Right lobe of liver (tissue), 6 donors: ENCODE data around the gene NEDD1. TPM values are rescaled to one million over a fixed set of nuclear protein-coding genes. Genes with fewer than 3 reads are reported as not detected.

Experiments used
- ATAC-seq, 4 donors: fragments of 200-7000 bp; cut with Tn5 transposase; one replicate each; pipeline ENCODE4 v1.9.1; 2020; ENCODE audit warnings: mild to moderate bottlenecking in 4 of 4, moderate library complexity in 4 of 4
- DNase-seq, 3 donors: peaks; one replicate each; pipeline ENCODE4 v3.0.0-alpha.2; 2020
- H3K27ac ChIP-seq, 3 donors: fragments of 200-600 bp; one replicate each; pipeline ENCODE4 v1.8.0; 2022
- H3K27me3 ChIP-seq, 2 donors: fragments of 200-600 bp; one replicate each; pipeline ENCODE4 v1.8.0; 2022
- H3K36me3 ChIP-seq, 4 donors: fragments of 200-600 bp; sonication (generic) in 1 of 4; one replicate each; pipeline versions ENCODE4 v1.5.1 to v1.8.0; 2017 to 2022; ENCODE audit warnings: control low read depth in 1 of 4
- H3K4me1 ChIP-seq, 4 donors: fragments of 200-600 bp; sonication (generic) in 1 of 4; one replicate each; pipeline versions ENCODE4 v1.5.1 to v1.8.0; 2017 to 2022; ENCODE audit warnings: control low read depth in 1 of 4
- H3K4me3 ChIP-seq, 3 donors: fragments of 200-600 bp; one replicate each; pipeline ENCODE4 v1.8.0; 2022
- H3K9me3 ChIP-seq, 4 donors: fragments of 200-600 bp; sonication (generic) in 1 of 4; one replicate each; pipeline versions ENCODE4 v1.5.1 to v1.8.0; 2017 to 2022; ENCODE audit warnings: control low read depth in 1 of 4
- POLR2A ChIP-seq: fragments of 450-650 bp; IDR thresholded peaks from one replicate; pipeline ENCODE4 v1.6.1; 2017; ENCODE audit warnings: antibody characterized with exemption, mild to moderate bottlenecking
- WGBS: methylation state at CpG from one replicate; pipeline ENCODE4 v1.1.6; 2018; ENCODE audit warnings: low coverage, low lambda C conversion rate; ENCODE audit not compliant: insufficient coverage; ENCODE audit errors: missing lambda C conversion rate; 5-methylcytosine and 5-hydroxymethylcytosine counted together
- intact Hi-C, 2 donors: fragments of 100-400 bp; cut with DNase I; formaldehyde crosslinking; loops; one replicate each; pipeline versions ENCODE4 v1.11.2 to v1.14.1; 2022
- long read RNA-seq: library from polyadenylated mRNA; unstranded; transcript quantifications from one replicate; pipeline ENCODE4 v2.0.0, GENCODE V29; 2019
- total RNA-seq, 6 experiments: library from RNA; depleted of rRNA in 2 of 6; stranded (reverse); fragments of >200 nt in 2 of 6; fragmentation: NEBNext Ultra II Directional in 3 of 6; extraction: Animal tissue kit (Norgen Biotek cat#: 25700) in 3 of 6; gene quantifications; one replicate each; pipeline versions ENCODE4 v1.1.0 to v1.2.4, GENCODE V29; 2016 to 2023
- TF ChIP-seq, protein P1 (sequence below), 4 donors: fragments of 200-600 bp in 3 of 4; fragments of 450-650 bp in 1 of 4; IDR thresholded peaks; one replicate each; pipeline versions ENCODE4 v1.5.1 to v1.8.0; 2016 to 2022; ENCODE audit warnings: antibody characterized with exemption in 4 of 4, mild to moderate bottlenecking in 2 of 4
- donor health status: DM: no; HTN: yes; CAD: no.
- donor health status: DM: no; HTN: no; CAD: no.
- donor health status: DM: no; HTN: no; CAD: no.
- donor health status: DM: no; HTN: yes; CAD: no.
- donor health status: DM: no; HTN: yes; CAD: no.

The NEDD1 gene, protein sequence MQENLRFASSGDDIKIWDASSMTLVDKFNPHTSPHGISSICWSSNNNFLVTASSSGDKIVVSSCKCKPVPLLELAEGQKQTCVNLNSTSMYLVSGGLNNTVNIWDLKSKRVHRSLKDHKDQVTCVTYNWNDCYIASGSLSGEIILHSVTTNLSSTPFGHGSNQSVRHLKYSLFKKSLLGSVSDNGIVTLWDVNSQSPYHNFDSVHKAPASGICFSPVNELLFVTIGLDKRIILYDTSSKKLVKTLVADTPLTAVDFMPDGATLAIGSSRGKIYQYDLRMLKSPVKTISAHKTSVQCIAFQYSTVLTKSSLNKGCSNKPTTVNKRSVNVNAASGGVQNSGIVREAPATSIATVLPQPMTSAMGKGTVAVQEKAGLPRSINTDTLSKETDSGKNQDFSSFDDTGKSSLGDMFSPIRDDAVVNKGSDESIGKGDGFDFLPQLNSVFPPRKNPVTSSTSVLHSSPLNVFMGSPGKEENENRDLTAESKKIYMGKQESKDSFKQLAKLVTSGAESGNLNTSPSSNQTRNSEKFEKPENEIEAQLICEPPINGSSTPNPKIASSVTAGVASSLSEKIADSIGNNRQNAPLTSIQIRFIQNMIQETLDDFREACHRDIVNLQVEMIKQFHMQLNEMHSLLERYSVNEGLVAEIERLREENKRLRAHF
- 1 to 10 TPM; 2.8 to 8.5 (median 6.4) TPM for total RNA-seq
- long read RNA-seq, result 0 reads

DNA sequence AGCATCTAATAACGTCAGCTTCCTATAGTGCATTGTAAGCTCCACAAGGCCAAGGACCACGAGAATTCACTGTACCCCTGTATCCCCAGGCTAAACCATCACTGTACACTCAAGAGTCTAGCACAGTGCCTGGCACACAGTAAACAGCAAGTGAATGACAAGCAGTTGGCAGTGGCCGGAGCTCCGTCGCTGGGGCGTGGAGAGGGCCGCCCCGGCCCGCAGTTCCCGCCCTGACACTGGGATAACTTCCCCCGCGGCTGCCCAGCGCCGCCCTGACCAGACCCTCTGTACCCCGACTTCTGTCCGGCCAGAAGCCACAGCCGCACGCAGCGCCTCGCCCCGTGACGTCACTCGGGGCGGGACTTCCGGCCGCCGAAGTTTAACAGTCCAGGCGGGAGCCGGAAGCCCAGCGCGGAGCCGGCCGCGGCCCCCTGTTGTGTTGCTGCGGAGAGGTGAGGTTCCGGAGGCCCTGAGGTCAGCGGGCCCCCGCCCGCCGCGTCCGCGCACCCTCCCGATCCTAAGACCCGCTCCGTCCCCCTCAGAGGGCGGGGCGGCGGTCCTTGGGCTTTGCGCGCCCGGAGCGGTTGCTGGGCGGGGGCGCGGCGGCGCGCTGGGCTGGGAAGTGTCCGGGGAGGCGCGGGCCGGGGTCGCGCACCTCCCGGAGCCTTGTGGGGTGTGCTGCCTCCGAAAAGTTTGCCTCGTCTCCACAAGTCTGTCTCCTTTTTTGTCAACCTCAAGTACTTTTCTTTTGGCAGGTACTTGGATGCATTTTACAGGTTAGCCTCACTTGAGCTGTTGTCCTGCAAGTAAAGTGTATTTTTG lies at the start of gene NEDD1:
TSS of gene NEDD1 (plus strand) at position 409 of the 822 bp plus-strand sequence. CDS start 2,503 bp downstream, outside the sequence.
- intact Hi-C loops, result no loop called here
- peaks cover 0 to 6% (median 0%) of the 10 kb centered on the region in 4 donors for H3K4me1 ChIP-seq
- TF ChIP-seq POLR2A, result peak; percentile 75
- TF ChIP-seq, protein P1, sequence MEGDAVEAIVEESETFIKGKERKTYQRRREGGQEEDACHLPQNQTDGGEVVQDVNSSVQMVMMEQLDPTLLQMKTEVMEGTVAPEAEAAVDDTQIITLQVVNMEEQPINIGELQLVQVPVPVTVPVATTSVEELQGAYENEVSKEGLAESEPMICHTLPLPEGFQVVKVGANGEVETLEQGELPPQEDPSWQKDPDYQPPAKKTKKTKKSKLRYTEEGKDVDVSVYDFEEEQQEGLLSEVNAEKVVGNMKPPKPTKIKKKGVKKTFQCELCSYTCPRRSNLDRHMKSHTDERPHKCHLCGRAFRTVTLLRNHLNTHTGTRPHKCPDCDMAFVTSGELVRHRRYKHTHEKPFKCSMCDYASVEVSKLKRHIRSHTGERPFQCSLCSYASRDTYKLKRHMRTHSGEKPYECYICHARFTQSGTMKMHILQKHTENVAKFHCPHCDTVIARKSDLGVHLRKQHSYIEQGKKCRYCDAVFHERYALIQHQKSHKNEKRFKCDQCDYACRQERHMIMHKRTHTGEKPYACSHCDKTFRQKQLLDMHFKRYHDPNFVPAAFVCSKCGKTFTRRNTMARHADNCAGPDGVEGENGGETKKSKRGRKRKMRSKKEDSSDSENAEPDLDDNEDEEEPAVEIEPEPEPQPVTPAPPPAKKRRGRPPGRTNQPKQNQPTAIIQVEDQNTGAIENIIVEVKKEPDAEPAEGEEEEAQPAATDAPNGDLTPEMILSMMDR (IDR thresholded peaks at IDR 0.05), result no peak
- no peaks in the 10 kb centered on the region for H3K36me3 ChIP-seq
- peak within 1 kb of the TSS; percentile 77 to 90 (median 84) for H3K27ac ChIP-seq
- WGBS, result 0% methylated on average over 19 of the region's 68 CpGs
- no peaks in the 10 kb centered on the region for H3K9me3 ChIP-seq
- peak within 1 kb of the TSS; percentile 76 to 86 (median 78) for H3K4me3 ChIP-seq
- no peaks in the 10 kb centered on the region for H3K27me3 ChIP-seq
- ATAC-seq, result peak; percentile 96 to 97 (median 96)
- DNase-seq, result peak; percentile 89 to 90 (median 90)

DNA sequence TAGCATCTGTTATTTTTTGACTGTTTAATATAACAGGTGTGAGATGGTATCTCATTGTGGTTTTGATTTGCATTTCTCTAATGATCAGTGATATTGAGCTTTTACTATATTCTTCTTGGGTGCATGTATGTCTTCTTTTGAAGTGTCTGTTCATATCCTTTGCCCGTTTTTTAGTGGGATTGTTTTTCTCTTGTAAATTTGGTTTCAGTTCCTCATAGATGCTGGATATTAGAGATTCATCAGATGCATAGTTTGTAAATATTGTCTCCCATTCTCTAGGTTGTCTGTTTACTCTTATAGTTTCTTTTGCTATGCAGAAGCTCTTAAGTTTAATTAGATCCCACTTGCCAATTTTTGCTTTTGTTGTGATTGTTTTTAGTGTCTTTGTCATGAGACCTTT lies 48.9 kb upstream of the NEDD1 start:
- TF ChIP-seq POLR2A, result no peak
- TF ChIP-seq, protein P1 (IDR thresholded peaks at IDR 0.05), result no peak
- H3K36me3 ChIP-seq, result no peaks in the 10 kb centered on the region
- no peaks in the 10 kb centered on the region for H3K27me3 ChIP-seq
- H3K9me3 ChIP-seq, result no peaks in the 10 kb centered on the region
- intact Hi-C loops, result no loop called here
- no peak overlapping the region for H3K27ac ChIP-seq
- WGBS, result 38% methylated on average over 1 of the region's 1 CpG
- H3K4me1 ChIP-seq, result no peaks in the 10 kb centered on the region
- DNase-seq, result no peak
- H3K4me3 ChIP-seq, result no peak overlapping the region
- ATAC-seq, result no peak

DNA sequence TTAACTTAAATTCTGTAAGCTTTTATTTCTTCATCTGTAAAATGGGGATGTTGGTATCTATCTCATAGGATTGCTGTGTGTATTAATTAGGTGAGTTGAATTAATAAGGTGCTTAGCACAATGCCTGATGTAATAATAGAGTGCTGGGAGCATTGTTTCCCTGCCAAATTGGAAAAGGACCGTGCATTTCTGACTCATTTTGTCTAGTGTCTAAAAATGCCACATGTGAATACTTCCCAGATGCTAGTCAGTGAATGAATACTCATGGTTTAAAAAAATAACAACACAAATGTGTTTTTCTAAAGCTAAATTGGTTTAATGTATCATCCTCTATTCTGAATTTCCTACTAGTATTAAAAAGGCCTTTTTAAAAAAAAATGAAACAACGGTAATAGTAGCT lies 45.4 kb upstream of the NEDD1 start:
- DNase-seq, result no peak
- Histone ChIP-seq H3K36me3 (no peaks in the 10 kb centered on the region), H3K4me1 (no peaks in the 10 kb centered on the region), H3K27ac (no peak overlapping the region), H3K9me3 (no peaks in the 10 kb centered on the region), H3K4me3 (no peak overlapping the region), H3K27me3 (no peaks in the 10 kb centered on the region)
- intact Hi-C loops, result no loop called here
- 67% methylated on average over 2 of the region's 2 CpGs for WGBS
- TF ChIP-seq, protein P1 (IDR thresholded peaks at IDR 0.05), result no peak
- TF ChIP-seq POLR2A, result no peak
- ATAC-seq, result no peak

DNA sequence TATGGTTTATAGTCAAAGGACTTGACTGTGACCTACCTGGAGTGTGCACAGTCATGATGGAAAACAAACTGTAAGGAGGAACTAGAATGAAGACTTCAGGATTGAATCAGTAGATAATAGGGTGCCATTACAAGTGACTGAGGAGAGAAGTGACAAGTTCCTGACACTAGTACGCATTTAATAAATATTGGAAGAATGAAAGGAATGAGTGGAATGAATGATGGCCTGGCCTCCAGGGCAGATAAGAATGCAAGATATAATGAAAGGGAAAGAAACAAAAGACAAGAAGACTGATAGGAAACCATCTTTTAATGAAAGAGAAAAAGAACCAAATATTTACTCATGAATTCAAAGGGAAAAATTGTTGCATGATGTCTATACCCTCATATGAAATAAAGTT lies 44.7 kb upstream of the NEDD1 start:
- H3K9me3 ChIP-seq, result no peaks in the 10 kb centered on the region
- intact Hi-C loops, result no loop called here
- TF ChIP-seq, protein P1 (IDR thresholded peaks at IDR 0.05), result no peak
- TF ChIP-seq POLR2A, result no peak
- H3K4me3 ChIP-seq, result no peak overlapping the region
- ATAC-seq (no peak), DNase-seq (no peak)
- H3K27me3 ChIP-seq, result no peaks in the 10 kb centered on the region
- H3K4me1 ChIP-seq, result no peaks in the 10 kb centered on the region
- WGBS, result 0% methylated on average over 1 of the region's 1 CpG
- no peak overlapping the region for H3K27ac ChIP-seq
- no peaks in the 10 kb centered on the region for H3K36me3 ChIP-seq
